WTC11 (cell line): ENCODE measurements around the gene PDE4B.

ENCODE experiments used
- ATF3 ChIP-seq: sonication (generic); formaldehyde crosslinking; conservative IDR thresholded peaks from 2 replicates; pipeline ENCODE4 v1.8.1; 2022; ENCODE audit warnings: mild to moderate bottlenecking, missing genetic modification reagents
- CBFB ChIP-seq: sonication (generic); formaldehyde crosslinking; IDR thresholded peaks from 2 replicates; pipeline ENCODE4 v1.8.1; 2022; ENCODE audit warnings: mild to moderate bottlenecking, low read depth, missing genetic modification reagents
- CREB1 ChIP-seq: sonication (generic); formaldehyde crosslinking; IDR thresholded peaks from 2 replicates; pipeline ENCODE4 v1.8.0; 2023; ENCODE audit warnings: mild to moderate bottlenecking, missing genetic modification reagents
- ESRRA ChIP-seq: sonication (generic); formaldehyde crosslinking; IDR thresholded peaks from 2 replicates; pipeline ENCODE4 v1.8.1; 2022; ENCODE audit warnings: mild to moderate bottlenecking, missing genetic modification reagents, borderline replicate concordance
- OVOL2 ChIP-seq: fragments of 250-450 bp; sonication (Bioruptor Pico); IDR thresholded peaks from 2 replicates; pipeline ENCODE4 v1.9.0; 2021; ENCODE audit warnings: mild to moderate bottlenecking, borderline replicate concordance
- TF ChIP-seq, protein P1 (sequence below): sonication (generic); formaldehyde crosslinking; IDR thresholded peaks from 2 replicates; pipeline ENCODE4 v1.8.0; 2022; ENCODE audit warnings: missing genetic modification reagents
- TF ChIP-seq, protein P2 (sequence below): fragments of 250-450 bp; sonication (Bioruptor Pico); conservative IDR thresholded peaks from 2 replicates; pipeline ENCODE4 v1.9.0; 2021; ENCODE audit warnings: mild to moderate bottlenecking
- TF ChIP-seq, protein P3 (sequence below): fragments of 200-600 bp; IDR thresholded peaks from 2 replicates; pipeline ENCODE4 v1.8.0; 2022; ENCODE audit warnings: antibody characterized with exemption

DNA sequence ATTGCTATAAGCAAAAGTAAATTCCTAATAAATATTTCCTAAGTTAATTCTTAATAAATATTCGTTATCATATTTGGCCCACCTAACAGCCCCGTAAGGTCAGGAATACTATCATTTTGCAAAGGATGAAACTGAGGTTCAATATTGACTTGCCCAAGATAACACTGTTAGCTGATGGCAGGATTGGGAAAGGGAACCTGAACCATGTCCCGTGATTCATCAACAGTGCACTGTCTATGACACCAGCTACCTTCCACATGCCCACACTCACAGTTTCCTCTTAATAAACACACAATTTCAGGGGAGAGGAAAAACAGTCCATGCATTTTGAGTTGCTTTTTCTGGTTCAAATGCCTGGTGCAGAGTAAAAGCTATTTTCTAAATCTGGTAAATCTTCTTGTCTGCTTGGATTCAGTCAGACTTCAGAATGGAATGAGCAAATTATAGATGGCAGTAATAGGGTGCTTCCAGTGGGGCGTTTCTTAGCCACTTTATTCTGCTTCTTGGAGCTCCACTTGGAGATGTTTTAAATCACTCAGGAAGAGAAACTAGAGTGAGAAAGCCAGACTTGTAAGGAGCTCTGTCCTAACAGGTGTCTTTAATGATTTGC, 354.6 kb downstream of the PDE4B start:
- TF ChIP-seq, protein P1, sequence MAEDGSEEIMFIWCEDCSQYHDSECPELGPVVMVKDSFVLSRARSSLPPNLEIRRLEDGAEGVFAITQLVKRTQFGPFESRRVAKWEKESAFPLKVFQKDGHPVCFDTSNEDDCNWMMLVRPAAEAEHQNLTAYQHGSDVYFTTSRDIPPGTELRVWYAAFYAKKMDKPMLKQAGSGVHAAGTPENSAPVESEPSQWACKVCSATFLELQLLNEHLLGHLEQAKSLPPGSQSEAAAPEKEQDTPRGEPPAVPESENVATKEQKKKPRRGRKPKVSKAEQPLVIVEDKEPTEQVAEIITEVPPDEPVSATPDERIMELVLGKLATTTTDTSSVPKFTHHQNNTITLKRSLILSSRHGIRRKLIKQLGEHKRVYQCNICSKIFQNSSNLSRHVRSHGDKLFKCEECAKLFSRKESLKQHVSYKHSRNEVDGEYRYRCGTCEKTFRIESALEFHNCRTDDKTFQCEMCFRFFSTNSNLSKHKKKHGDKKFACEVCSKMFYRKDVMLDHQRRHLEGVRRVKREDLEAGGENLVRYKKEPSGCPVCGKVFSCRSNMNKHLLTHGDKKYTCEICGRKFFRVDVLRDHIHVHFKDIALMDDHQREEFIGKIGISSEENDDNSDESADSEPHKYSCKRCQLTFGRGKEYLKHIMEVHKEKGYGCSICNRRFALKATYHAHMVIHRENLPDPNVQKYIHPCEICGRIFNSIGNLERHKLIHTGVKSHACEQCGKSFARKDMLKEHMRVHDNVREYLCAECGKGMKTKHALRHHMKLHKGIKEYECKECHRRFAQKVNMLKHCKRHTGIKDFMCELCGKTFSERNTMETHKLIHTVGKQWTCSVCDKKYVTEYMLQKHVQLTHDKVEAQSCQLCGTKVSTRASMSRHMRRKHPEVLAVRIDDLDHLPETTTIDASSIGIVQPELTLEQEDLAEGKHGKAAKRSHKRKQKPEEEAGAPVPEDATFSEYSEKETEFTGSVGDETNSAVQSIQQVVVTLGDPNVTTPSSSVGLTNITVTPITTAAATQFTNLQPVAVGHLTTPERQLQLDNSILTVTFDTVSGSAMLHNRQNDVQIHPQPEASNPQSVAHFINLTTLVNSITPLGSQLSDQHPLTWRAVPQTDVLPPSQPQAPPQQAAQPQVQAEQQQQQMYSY (CRISPR knock-in tag) = no peak
- no peak for TF ChIP-seq ATF3
- TF ChIP-seq, protein P2, sequence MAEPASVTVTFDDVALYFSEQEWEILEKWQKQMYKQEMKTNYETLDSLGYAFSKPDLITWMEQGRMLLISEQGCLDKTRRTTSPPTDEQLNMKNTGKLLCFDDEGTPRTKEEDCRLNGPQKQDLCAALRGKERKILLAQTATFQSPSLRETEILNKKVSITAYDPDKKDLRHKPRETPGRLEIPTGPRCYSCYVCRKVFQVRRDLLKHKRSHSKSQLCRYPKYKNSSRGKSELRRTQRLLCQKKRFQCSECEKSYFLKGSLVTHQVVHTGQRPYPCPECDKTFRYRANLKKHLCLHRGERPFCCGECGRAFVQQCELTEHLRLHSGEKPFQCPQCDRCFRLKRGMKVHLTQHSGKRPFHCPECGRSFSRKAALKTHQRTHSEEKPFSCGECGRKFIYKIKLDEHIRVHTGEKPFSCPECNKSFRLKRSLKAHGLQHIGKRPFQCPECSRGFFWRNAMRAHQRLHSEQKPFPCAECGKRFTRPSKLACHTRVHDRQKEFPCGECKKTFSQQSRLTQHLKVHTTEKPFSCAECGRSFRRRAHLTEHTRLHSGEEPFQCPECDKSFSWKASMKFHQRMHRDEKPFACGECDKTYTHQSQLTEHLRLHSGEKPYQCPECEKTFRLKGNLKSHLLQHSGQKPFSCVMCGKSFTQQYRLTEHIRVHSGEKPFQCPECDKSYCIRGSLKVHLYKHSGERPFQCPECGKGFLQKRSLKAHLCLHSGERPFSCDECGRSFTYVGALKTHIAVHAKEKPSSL = no peak
- TF ChIP-seq, protein P3, sequence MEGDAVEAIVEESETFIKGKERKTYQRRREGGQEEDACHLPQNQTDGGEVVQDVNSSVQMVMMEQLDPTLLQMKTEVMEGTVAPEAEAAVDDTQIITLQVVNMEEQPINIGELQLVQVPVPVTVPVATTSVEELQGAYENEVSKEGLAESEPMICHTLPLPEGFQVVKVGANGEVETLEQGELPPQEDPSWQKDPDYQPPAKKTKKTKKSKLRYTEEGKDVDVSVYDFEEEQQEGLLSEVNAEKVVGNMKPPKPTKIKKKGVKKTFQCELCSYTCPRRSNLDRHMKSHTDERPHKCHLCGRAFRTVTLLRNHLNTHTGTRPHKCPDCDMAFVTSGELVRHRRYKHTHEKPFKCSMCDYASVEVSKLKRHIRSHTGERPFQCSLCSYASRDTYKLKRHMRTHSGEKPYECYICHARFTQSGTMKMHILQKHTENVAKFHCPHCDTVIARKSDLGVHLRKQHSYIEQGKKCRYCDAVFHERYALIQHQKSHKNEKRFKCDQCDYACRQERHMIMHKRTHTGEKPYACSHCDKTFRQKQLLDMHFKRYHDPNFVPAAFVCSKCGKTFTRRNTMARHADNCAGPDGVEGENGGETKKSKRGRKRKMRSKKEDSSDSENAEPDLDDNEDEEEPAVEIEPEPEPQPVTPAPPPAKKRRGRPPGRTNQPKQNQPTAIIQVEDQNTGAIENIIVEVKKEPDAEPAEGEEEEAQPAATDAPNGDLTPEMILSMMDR = no peak
- TF ChIP-seq CBFB = no peak
- TF ChIP-seq ESRRA (CRISPR knock-in tag) = no peak
- TF ChIP-seq OVOL2 (CRISPR knock-in tag) = no peak
- no peak for TF ChIP-seq CREB1 (CRISPR knock-in tag)
